WTC11 (cell line): Measurements from ENCODE around the gene ACSL1. TPM values are rescaled to one million over a fixed set of nuclear protein-coding genes. Genes with fewer than 3 reads are reported as not detected.

ENCODE experiments used
- ATAC-seq: fragments of 200-7000 bp; cut with Tn5 transposase; 2 replicates; pipeline ENCODE4 v1.10.0; 2021; ENCODE audit warnings: mild to moderate bottlenecking, moderate library complexity
- CTCF ChIA-PET: fragments of 300-600 bp; sonication (Branson Sonifier 250); formaldehyde crosslinking; loops from one replicate; lab custom pipeline; 2021; ENCODE audit warnings: antibody characterized with exemption; lab: Charles Lee
- POLR2A ChIA-PET: fragments of 350-600 bp; sonication (Branson Sonifier 250); formaldehyde crosslinking; loops from one replicate; lab custom pipeline; 2021; ENCODE audit warnings: antibody characterized with exemption; lab: Charles Lee
- DNase-seq: peaks from one replicate; pipeline ENCODE4 v3.0.0; 2021; ENCODE audit warnings: low spot score
- H3K27ac Mint-ChIP-seq: 2 replicates; pipeline ENCODE4 v1.8.0; 2021; ENCODE audit warnings: mixed read lengths
- H3K27me3 Mint-ChIP-seq: 2 replicates; pipeline ENCODE4 v1.8.0; 2021; ENCODE audit warnings: low read depth, mild to moderate bottlenecking, moderate library complexity, mixed read lengths
- H3K36me3 Mint-ChIP-seq: 2 replicates; pipeline ENCODE4 v1.8.0; 2021; ENCODE audit warnings: mixed read lengths
- H3K4me1 Mint-ChIP-seq: 2 replicates; pipeline ENCODE4 v1.8.0; 2022; ENCODE audit warnings: mixed read lengths
- H3K4me3 Mint-ChIP-seq: 2 replicates; pipeline ENCODE4 v1.8.0; 2021; ENCODE audit warnings: mild to moderate bottlenecking, moderate library complexity, mixed read lengths
- H3K9me3 Mint-ChIP-seq: 2 replicates; pipeline ENCODE4 v1.8.0; 2021; ENCODE audit warnings: mixed read lengths
- ATF1 ChIP-seq: sonication (generic); formaldehyde crosslinking; IDR thresholded peaks from 2 replicates; pipeline ENCODE4 v1.8.1; 2023; ENCODE audit warnings: mild to moderate bottlenecking, moderate library complexity, missing genetic modification reagents
- ESRRA ChIP-seq: sonication (generic); formaldehyde crosslinking; IDR thresholded peaks from 2 replicates; pipeline ENCODE4 v1.8.1; 2022; ENCODE audit warnings: mild to moderate bottlenecking, missing genetic modification reagents, borderline replicate concordance
- ETV6 ChIP-seq: sonication (generic); formaldehyde crosslinking; IDR thresholded peaks from 2 replicates; pipeline ENCODE4 v1.8.1; 2022; ENCODE audit warnings: mild to moderate bottlenecking, missing genetic modification reagents
- FOXK1 ChIP-seq: sonication (generic); formaldehyde crosslinking; IDR thresholded peaks from 2 replicates; pipeline ENCODE4 v1.8.0; 2022; ENCODE audit warnings: mild to moderate bottlenecking, moderate library complexity, missing genetic modification reagents
- JAZF1 ChIP-seq: fragments of 250-450 bp; sonication (Bioruptor Pico); IDR thresholded peaks from 2 replicates; pipeline ENCODE4 v1.9.0; 2021; ENCODE audit warnings: moderate library complexity, mild to moderate bottlenecking, inconsistent platforms
- KAT7 ChIP-seq: sonication (generic); formaldehyde crosslinking; IDR thresholded peaks from 2 replicates; pipeline ENCODE4 v1.8.1; 2023; ENCODE audit warnings: missing genetic modification reagents, mild to moderate bottlenecking, borderline replicate concordance
- MXD4 ChIP-seq: fragments of 250-450 bp; sonication (Bioruptor Pico); IDR thresholded peaks from 2 replicates; pipeline ENCODE4 v1.8.0; 2021; ENCODE audit warnings: mild to moderate bottlenecking, moderate library complexity, borderline replicate concordance
- RELA ChIP-seq: sonication (generic); formaldehyde crosslinking; IDR thresholded peaks from 2 replicates; pipeline ENCODE4 v1.8.1; 2022; ENCODE audit warnings: missing genetic modification reagents, mild to moderate bottlenecking, borderline replicate concordance
- SP1 ChIP-seq: sonication (generic); formaldehyde crosslinking; conservative IDR thresholded peaks from 2 replicates; pipeline ENCODE4 v1.8.1; 2022; ENCODE audit warnings: missing genetic modification reagents
- TEAD4 ChIP-seq: sonication (generic); formaldehyde crosslinking; IDR thresholded peaks from 2 replicates; pipeline ENCODE4 v1.8.0; 2022; ENCODE audit warnings: mild to moderate bottlenecking, missing genetic modification reagents
- ZNF219 ChIP-seq: sonication (generic); formaldehyde crosslinking; IDR thresholded peaks from 2 replicates; pipeline ENCODE4 v1.8.0; 2023; ENCODE audit warnings: missing genetic modification reagents, mild to moderate bottlenecking, borderline replicate concordance
- ZNF263 ChIP-seq: sonication (generic); formaldehyde crosslinking; IDR thresholded peaks from 2 replicates; pipeline ENCODE4 v1.8.1; 2022; ENCODE audit warnings: low read depth, mild to moderate bottlenecking, moderate library complexity, missing genetic modification reagents
- ZNF423 ChIP-seq: fragments of 250-450 bp; sonication (Bioruptor Pico); IDR thresholded peaks from 2 replicates; pipeline ENCODE4 v2.1.2; 2022; ENCODE audit warnings: mild to moderate bottlenecking, moderate library complexity
- total RNA-seq: library from RNA; stranded (reverse); gene quantifications from 3 replicates; pipeline ENCODE4 v1.2.3, GENCODE V29; 2021
- TF ChIP-seq, protein P1 (sequence below): sonication (generic); formaldehyde crosslinking; IDR thresholded peaks from 2 replicates; pipeline ENCODE4 v1.8.0; 2022; ENCODE audit warnings: mild to moderate bottlenecking, missing genetic modification reagents
- TF ChIP-seq, protein P2 (sequence below): sonication (generic); formaldehyde crosslinking; IDR thresholded peaks from 2 replicates; pipeline ENCODE4 v1.8.1; 2023; ENCODE audit warnings: mild to moderate bottlenecking, missing genetic modification reagents, moderate library complexity
- TF ChIP-seq, protein P3 (sequence below): sonication (generic); formaldehyde crosslinking; IDR thresholded peaks from 2 replicates; pipeline ENCODE4 v1.8.1; 2023; ENCODE audit warnings: mild to moderate bottlenecking, moderate library complexity, missing genetic modification reagents
- TF ChIP-seq, protein P4 (sequence below): sonication (generic); formaldehyde crosslinking; IDR thresholded peaks from 2 replicates; pipeline ENCODE4 v1.8.0; 2022; ENCODE audit warnings: missing genetic modification reagents
- TF ChIP-seq, protein P5 (sequence below): fragments of 250-450 bp; sonication (Bioruptor Pico); IDR thresholded peaks from 2 replicates; pipeline ENCODE4 v1.9.0; 2021; ENCODE audit warnings: moderate library complexity, mild to moderate bottlenecking, inconsistent platforms, borderline replicate concordance
- TF ChIP-seq, protein P6 (sequence below): sonication (generic); formaldehyde crosslinking; IDR thresholded peaks from 2 replicates; pipeline ENCODE4 v1.8.0; 2023; ENCODE audit warnings: mild to moderate bottlenecking, missing genetic modification reagents

Gene ACSL1
- total RNA-seq, 1 experiment from 2014 or later = 6.6 TPM

DNA sequence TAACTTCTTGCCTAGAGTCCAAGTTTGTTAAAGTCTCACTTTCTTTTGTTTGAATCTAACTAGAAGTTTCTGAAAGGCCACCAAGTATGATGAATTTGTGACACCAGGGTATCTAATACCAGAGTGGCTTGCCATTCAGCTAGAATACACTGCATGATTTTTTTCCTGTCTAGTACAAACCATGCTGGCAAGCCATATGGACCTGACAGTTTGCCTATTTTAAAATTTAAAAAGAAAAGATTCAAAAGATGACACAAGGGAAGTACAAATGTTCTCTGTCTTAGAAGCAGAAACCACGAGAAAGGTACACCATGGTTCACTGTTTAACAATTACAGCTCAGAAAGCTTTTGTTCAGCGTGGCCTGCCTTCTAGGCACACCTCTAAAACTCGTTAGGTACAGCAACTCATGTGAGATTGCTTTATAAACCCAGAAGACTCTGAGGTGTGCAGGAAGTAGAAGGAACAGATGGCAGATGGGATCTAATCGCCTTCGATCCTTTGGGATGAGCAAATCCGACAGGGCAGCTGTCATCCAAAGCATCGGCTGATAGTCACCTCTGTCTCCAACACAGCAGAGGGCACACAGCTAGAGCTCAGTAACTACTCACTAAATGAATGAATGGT, 56.5 kb downstream of the ACSL1 start:
- POLR2A ChIA-PET = no interaction called here
- DNase-seq = no peak
- Mint-ChIP-seq H3K9me3 (no peaks in the 10 kb centered on the region), H3K4me1 (no peaks in the 10 kb centered on the region), H3K27ac (no peak overlapping the region), H3K4me3 (no peak overlapping the region), H3K36me3 (no peaks in the 10 kb centered on the region), H3K27me3 (no peaks in the 10 kb centered on the region)
- no peak for ATAC-seq
- TF ChIP-seq JAZF1 (CRISPR knock-in tag) (no peak), ATF1 (no peak), KAT7 (no peak), RELA (CRISPR knock-in tag) (no peak), SP1 (CRISPR knock-in tag) (no peak), TEAD4 (no peak), ETV6 (CRISPR knock-in tag) (no peak), FOXK1 (CRISPR knock-in tag) (no peak), ESRRA (no peak), ZNF423 (CRISPR knock-in tag) (no peak)
- TF ChIP-seq, protein P1, sequence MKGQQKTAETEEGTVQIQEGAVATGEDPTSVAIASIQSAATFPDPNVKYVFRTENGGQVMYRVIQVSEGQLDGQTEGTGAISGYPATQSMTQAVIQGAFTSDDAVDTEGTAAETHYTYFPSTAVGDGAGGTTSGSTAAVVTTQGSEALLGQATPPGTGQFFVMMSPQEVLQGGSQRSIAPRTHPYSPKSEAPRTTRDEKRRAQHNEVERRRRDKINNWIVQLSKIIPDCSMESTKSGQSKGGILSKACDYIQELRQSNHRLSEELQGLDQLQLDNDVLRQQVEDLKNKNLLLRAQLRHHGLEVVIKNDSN (CRISPR knock-in tag) = no peak
- TF ChIP-seq, protein P2, sequence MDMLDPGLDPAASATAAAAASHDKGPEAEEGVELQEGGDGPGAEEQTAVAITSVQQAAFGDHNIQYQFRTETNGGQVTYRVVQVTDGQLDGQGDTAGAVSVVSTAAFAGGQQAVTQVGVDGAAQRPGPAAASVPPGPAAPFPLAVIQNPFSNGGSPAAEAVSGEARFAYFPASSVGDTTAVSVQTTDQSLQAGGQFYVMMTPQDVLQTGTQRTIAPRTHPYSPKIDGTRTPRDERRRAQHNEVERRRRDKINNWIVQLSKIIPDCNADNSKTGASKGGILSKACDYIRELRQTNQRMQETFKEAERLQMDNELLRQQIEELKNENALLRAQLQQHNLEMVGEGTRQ (CRISPR knock-in tag) = no peak
- TF ChIP-seq, protein P3, sequence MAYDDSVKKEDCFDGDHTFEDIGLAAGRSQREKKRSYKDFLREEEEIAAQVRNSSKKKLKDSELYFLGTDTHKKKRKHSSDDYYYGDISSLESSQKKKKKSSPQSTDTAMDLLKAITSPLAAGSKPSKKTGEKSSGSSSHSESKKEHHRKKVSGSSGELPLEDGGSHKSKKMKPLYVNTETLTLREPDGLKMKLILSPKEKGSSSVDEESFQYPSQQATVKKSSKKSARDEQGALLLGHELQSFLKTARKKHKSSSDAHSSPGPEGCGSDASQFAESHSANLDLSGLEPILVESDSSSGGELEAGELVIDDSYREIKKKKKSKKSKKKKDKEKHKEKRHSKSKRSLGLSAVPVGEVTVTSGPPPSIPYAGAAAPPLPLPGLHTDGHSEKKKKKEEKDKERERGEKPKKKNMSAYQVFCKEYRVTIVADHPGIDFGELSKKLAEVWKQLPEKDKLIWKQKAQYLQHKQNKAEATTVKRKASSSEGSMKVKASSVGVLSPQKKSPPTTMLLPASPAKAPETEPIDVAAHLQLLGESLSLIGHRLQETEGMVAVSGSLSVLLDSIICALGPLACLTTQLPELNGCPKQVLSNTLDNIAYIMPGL (CRISPR knock-in tag) = no peak
- CTCF ChIA-PET = no interaction called here

DNA sequence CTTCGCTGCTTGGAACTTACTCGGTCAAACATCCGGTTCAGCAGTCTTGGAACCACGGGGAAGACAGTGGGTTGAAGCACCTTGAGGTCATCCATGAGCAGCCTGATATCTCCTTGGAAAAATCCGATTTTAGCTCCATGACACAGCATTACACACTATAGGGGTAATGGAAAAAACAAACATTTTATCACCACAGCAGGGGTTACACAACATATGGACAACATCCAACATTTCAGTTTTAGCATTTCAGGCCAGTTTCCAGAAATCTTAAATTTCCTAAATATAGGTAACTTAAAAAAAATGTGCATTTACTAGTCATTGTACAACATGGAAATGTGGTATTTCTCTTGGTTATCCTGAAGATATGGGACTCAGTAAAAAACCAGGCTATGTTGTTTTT, 57.5 kb downstream of the ACSL1 start:
- ChIA-PET POLR2A (no interaction called here), CTCF (no interaction called here)
- no peak for DNase-seq
- H3K36me3 Mint-ChIP-seq = no peaks in the 10 kb centered on the region
- no peaks in the 10 kb centered on the region for H3K9me3 Mint-ChIP-seq
- no peak for TF ChIP-seq ZNF219 (CRISPR knock-in tag)
- TF ChIP-seq ATF1 = no peak
- TF ChIP-seq MXD4 (CRISPR knock-in tag) = no peak
- no peak for TF ChIP-seq JAZF1 (CRISPR knock-in tag)
- TF ChIP-seq, protein P4, sequence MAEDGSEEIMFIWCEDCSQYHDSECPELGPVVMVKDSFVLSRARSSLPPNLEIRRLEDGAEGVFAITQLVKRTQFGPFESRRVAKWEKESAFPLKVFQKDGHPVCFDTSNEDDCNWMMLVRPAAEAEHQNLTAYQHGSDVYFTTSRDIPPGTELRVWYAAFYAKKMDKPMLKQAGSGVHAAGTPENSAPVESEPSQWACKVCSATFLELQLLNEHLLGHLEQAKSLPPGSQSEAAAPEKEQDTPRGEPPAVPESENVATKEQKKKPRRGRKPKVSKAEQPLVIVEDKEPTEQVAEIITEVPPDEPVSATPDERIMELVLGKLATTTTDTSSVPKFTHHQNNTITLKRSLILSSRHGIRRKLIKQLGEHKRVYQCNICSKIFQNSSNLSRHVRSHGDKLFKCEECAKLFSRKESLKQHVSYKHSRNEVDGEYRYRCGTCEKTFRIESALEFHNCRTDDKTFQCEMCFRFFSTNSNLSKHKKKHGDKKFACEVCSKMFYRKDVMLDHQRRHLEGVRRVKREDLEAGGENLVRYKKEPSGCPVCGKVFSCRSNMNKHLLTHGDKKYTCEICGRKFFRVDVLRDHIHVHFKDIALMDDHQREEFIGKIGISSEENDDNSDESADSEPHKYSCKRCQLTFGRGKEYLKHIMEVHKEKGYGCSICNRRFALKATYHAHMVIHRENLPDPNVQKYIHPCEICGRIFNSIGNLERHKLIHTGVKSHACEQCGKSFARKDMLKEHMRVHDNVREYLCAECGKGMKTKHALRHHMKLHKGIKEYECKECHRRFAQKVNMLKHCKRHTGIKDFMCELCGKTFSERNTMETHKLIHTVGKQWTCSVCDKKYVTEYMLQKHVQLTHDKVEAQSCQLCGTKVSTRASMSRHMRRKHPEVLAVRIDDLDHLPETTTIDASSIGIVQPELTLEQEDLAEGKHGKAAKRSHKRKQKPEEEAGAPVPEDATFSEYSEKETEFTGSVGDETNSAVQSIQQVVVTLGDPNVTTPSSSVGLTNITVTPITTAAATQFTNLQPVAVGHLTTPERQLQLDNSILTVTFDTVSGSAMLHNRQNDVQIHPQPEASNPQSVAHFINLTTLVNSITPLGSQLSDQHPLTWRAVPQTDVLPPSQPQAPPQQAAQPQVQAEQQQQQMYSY = no peak
- TF ChIP-seq ZNF263 (CRISPR knock-in tag) = no peak
- TF ChIP-seq, protein P5, sequence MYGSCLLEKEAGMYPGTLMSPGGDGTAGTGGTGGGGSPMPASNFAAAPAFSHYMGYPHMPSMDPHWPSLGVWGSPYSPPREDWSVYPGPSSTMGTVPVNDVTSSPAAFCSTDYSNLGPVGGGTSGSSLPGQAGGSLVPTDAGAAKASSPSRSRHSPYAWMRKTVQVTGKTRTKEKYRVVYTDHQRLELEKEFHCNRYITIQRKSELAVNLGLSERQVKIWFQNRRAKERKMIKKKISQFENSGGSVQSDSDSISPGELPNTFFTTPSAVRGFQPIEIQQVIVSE (CRISPR knock-in tag) = no peak
- TF ChIP-seq, protein P6, sequence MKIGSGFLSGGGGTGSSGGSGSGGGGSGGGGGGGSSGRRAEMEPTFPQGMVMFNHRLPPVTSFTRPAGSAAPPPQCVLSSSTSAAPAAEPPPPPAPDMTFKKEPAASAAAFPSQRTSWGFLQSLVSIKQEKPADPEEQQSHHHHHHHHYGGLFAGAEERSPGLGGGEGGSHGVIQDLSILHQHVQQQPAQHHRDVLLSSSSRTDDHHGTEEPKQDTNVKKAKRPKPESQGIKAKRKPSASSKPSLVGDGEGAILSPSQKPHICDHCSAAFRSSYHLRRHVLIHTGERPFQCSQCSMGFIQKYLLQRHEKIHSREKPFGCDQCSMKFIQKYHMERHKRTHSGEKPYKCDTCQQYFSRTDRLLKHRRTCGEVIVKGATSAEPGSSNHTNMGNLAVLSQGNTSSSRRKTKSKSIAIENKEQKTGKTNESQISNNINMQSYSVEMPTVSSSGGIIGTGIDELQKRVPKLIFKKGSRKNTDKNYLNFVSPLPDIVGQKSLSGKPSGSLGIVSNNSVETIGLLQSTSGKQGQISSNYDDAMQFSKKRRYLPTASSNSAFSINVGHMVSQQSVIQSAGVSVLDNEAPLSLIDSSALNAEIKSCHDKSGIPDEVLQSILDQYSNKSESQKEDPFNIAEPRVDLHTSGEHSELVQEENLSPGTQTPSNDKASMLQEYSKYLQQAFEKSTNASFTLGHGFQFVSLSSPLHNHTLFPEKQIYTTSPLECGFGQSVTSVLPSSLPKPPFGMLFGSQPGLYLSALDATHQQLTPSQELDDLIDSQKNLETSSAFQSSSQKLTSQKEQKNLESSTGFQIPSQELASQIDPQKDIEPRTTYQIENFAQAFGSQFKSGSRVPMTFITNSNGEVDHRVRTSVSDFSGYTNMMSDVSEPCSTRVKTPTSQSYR (CRISPR knock-in tag) = no peak
- H3K27ac Mint-ChIP-seq = no peak overlapping the region
- no peaks in the 10 kb centered on the region for H3K27me3 Mint-ChIP-seq
- ATAC-seq = no peak
- H3K4me1 Mint-ChIP-seq = no peaks in the 10 kb centered on the region
- no peak overlapping the region for H3K4me3 Mint-ChIP-seq
